CD4-positive, alpha-beta T cell treated with Interleukin-4 for 4 hours (primary cell): Measurements from ENCODE around the gene CDYL.
"Not testable (repeated sequence)": the region's sequence is repeated elsewhere in the genome, so short reads cannot be mapped to it uniquely, and the experiment has no call there.

ENCODE experiments used
- DNase-seq: peaks from one replicate; pipeline ENCODE4 v3.0.0-alpha.2; 2020

The CDYL gene

GRCh38 chr6:4848382-4849068 lies 72.3 kb downstream of the CDYL start:
- no peak for DNase-seq

- DNase-seq = no peak
These were observed 73.2 kb downstream of the CDYL start for GRCh38 chr6:4849226-4850022.

GRCh38 chr6:4851035-4851434 lies 74.8 kb downstream of the CDYL start:
- no peak for DNase-seq

GRCh38 chr6:4852186-4852585 lies 76.0 kb downstream of the CDYL start:
- DNase-seq = not testable (repeated sequence)

- DNase-seq = no peak
These were observed 76.7 kb downstream of the CDYL start for GRCh38 chr6:4852938-4853337.

GRCh38 chr6:4853349-4853748 lies 77.1 kb downstream of the CDYL start:
- DNase-seq = no peak

- DNase-seq = no peak
These were observed 77.7 kb downstream of the CDYL start for GRCh38 chr6:4853782-4854511.

- no peak for DNase-seq
These were observed 80.6 kb downstream of the CDYL start for GRCh38 chr6:4856785-4857184.

- no peak for DNase-seq
These were observed 82.2 kb downstream of the CDYL start for GRCh38 chr6:4858194-4859015.

- no peak for DNase-seq
These were observed 84.2 kb downstream of the CDYL start for GRCh38 chr6:4860387-4860786.

GRCh38 chr6:4861564-4861963 lies 85.4 kb downstream of the CDYL start:
- no peak for DNase-seq

GRCh38 chr6:4864519-4864918 lies 88.3 kb downstream of the CDYL start:
- no peak for DNase-seq

- DNase-seq = not testable (repeated sequence)
These were observed 88.8 kb downstream of the CDYL start for GRCh38 chr6:4865006-4865405.

- DNase-seq = no peak
These were observed 94.8 kb downstream of the CDYL start for GRCh38 chr6:4870821-4871494.

GRCh38 chr6:4871825-4872224 lies 95.6 kb downstream of the CDYL start:
- no peak for DNase-seq

GRCh38 chr6:4872841-4873240 lies 96.6 kb downstream of the CDYL start:
- DNase-seq = no peak

GRCh38 chr6:4873928-4874327 lies 97.7 kb downstream of the CDYL start:
- no peak for DNase-seq

- no peak for DNase-seq
These were observed 103.6 kb downstream of the CDYL start for GRCh38 chr6:4879741-4880275.

GRCh38 chr6:4880363-4880762 lies 104.2 kb downstream of the CDYL start:
- no peak for DNase-seq

GRCh38 chr6:4883298-4883697 lies 107.1 kb downstream of the CDYL start:
- no peak for DNase-seq

- no peak for DNase-seq
These were observed 108.6 kb downstream of the CDYL start for GRCh38 chr6:4884646-4885340.
